Upper lobe of left lung (tissue), 4 donors: ENCODE data around the gene MRPS9.

Experiments
- CTCF ChIP-seq, 6 experiments: fragments of 450-650 bp in 4 of 6; fragments of 200-600 bp in 2 of 6; sonication (generic) in 2 of 6; IDR thresholded peaks; one replicate each; pipeline ENCODE4 v1.5.1; 2016 to 2019; ENCODE audit warnings: antibody characterized with exemption in 6 of 6
- POLR2A ChIP-seq, 4 donors: fragments of 450-650 bp; IDR thresholded peaks; one replicate each; pipeline ENCODE4 v1.5.1; 2016 to 2017; ENCODE audit warnings: antibody characterized with exemption in 4 of 4, mild to moderate bottlenecking in 2 of 4

DNA sequence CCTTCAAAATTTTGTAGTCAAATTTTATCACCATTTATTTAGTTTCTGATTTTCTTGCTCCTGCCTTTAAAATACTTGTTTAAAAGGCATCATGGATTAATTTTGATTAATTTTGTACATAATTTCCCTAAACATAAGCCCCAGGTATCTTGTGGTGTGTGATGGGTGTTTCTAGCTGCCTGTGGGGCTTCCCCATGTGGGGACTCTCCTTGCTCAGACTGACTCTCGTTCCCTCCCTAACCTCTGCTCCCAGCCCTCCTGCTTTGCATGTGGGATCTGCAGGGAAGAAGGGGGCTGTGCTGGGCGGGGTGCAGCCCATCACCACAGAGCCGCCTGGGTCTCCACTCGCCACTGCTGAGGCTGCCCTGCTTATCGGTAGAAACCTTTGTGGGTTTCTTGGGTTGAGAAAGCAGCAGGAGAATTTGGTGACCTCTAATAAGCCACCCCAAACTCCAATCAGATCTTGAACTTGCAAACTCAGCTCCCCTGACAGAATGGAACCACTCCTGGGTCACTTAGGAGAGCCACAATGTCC lies 72.5 kb downstream of the MRPS9 start:
- no peak for TF ChIP-seq CTCF (IDR thresholded peaks at IDR 0.05)
- no peak for TF ChIP-seq POLR2A (IDR thresholded peaks at IDR 0.05)
